Activated naive CD8-positive, alpha-beta T cell treated with anti-CD3 and anti-CD28 coated beads, Interleukin-2, amount 50 U/mL, for 24 hours (primary cell): ENCODE results near the gene HRNR.
"Not testable (repeated sequence)": the region's sequence is repeated elsewhere in the genome, so short reads cannot be mapped to it uniquely, and the experiment has no call there.

Experiments used
- ATAC-seq: fragments of 150-1000 bp; cut with Tn5 transposase; one replicate; pipeline ENCODE4 v1.10.0; 2021
- DNase-seq: peaks from one replicate; pipeline ENCODE4 v3.0.0; 2021
- H3K27ac Mint-ChIP-seq: one replicate; pipeline ENCODE4 v1.8.0; 2021; ENCODE audit warnings: mild to moderate bottlenecking, mixed read lengths
- H3K27me3 Mint-ChIP-seq: one replicate; pipeline ENCODE4 v1.8.0; 2021; ENCODE audit warnings: mixed read lengths
- H3K36me3 Mint-ChIP-seq: one replicate; pipeline ENCODE4 v1.8.0; 2021; ENCODE audit warnings: low read depth, mixed read lengths
- H3K4me1 Mint-ChIP-seq: one replicate; pipeline ENCODE4 v1.8.0; 2021; ENCODE audit warnings: mixed read lengths
- H3K4me3 Mint-ChIP-seq: one replicate; pipeline ENCODE4 v1.8.0; 2021; ENCODE audit warnings: mild to moderate bottlenecking, moderate library complexity, mixed read lengths
- H3K9me3 Mint-ChIP-seq: one replicate; pipeline ENCODE4 v1.8.0; 2021; ENCODE audit warnings: mixed read lengths

Gene HRNR

GRCh38 chr1:152214911-152215310 is 9.1 kb downstream of the HRNR start:
- not testable (repeated sequence) for H3K27me3 Mint-ChIP-seq, H3K4me1 Mint-ChIP-seq, ATAC-seq, H3K4me3 Mint-ChIP-seq, H3K9me3 Mint-ChIP-seq, H3K27ac Mint-ChIP-seq, H3K36me3 Mint-ChIP-seq, DNase-seq

GRCh38 chr1:152198982-152199381 is 25.0 kb downstream of the HRNR start:
- H3K27me3 Mint-ChIP-seq, result peaks cover 9% of the 10 kb centered on the region
- DNase-seq (no peak), ATAC-seq (no peak)
- H3K27ac Mint-ChIP-seq, result no peak overlapping the region
- H3K9me3 Mint-ChIP-seq, result no peaks in the 10 kb centered on the region
- H3K4me3 Mint-ChIP-seq, result no peak overlapping the region
- H3K4me1 Mint-ChIP-seq, result no peaks in the 10 kb centered on the region
- no peaks in the 10 kb centered on the region for H3K36me3 Mint-ChIP-seq

DNA sequence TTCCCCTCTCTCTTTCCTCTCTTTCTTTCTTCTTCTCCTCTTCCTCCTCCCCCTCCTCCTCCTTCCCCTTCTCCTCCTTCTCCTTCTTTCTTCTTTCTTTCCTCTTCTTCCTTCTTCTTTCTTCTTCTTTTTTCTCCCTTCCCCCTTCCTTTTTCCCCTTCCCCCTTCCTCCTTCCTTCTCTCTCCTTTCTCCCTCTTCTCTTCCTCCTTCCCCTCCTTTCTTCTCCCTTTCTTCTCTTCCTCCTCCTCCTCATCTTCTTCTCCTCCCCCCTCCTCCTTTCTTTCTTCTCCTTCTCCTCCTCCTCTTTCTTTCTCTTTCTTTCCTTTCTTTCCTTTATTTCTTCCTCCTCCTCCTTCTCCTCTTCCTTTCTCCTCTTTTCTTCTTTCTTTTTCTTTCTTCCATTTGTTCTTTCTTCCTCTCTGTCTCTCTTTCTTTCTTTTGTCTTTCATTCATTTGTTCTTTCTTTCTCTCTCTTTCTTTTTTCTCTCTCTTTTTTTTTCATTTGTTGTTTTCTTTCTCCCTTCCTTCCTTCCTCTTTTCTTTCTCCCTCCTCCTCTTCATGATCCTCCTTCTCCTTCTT is 26.5 kb downstream of the HRNR start:
- no peak overlapping the region for H3K4me3 Mint-ChIP-seq
- H3K27ac Mint-ChIP-seq, result no peak overlapping the region
- H3K36me3 Mint-ChIP-seq, result no peaks in the 10 kb centered on the region
- no peak for DNase-seq
- H3K27me3 Mint-ChIP-seq, result peaks cover 9% of the 10 kb centered on the region
- no peak for ATAC-seq
- H3K4me1 Mint-ChIP-seq, result no peaks in the 10 kb centered on the region
- H3K9me3 Mint-ChIP-seq, result no peaks in the 10 kb centered on the region

DNA sequence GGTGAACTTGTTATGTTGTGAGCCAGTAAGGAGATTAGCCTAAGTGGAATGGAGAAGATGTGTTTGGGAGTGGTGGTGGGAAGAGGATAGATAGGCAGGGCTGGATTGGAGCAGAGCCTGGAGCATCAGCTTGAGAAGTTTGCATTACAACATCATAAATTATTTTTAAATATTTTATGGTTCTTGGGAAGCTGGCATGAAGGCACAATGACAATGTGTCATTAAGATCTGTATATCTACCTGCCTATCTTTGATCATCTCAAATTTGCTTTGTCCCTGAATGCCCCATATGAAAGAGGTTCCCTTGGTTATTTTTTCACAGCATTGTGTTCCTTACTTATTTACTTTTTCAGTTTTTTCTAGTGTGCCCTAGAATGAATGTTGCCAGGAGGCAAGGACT is 32.3 kb downstream of the HRNR start:
- DNase-seq (no peak), ATAC-seq (no peak)
- Mint-ChIP-seq H3K9me3 (no peaks in the 10 kb centered on the region), H3K4me1 (peaks cover 9% of the 10 kb centered on the region), H3K4me3 (no peak overlapping the region), H3K36me3 (no peaks in the 10 kb centered on the region), H3K27me3 (no peaks in the 10 kb centered on the region), H3K27ac (no peak overlapping the region)

DNA sequence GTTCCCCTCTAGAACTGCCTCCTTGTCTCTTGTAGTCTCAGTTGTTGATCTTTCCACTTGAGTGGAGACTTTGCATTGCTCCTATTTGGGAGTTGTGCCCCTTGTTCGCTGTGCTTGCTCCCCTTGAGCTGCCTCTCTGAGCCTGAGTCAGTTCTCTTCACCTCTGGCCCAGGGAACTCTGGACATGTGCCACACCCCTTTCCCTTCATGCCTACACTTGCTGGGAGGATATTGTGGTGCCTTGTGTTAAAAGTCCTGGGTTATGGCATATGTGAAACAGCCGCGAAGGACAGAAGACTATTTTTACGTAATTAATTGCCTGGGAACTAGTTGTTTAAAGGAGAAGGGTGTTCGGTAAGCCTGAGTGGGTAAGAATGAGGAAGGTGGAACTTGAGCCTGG is 32.7 kb downstream of the HRNR start:
- no peak overlapping the region for H3K4me3 Mint-ChIP-seq
- no peaks in the 10 kb centered on the region for H3K36me3 Mint-ChIP-seq
- peaks cover 9% of the 10 kb centered on the region for H3K4me1 Mint-ChIP-seq
- H3K27me3 Mint-ChIP-seq, result no peaks in the 10 kb centered on the region
- H3K27ac Mint-ChIP-seq, result no peak overlapping the region
- no peaks in the 10 kb centered on the region for H3K9me3 Mint-ChIP-seq
- DNase-seq (no peak), ATAC-seq (no peak)

GRCh38 chr1:152190589-152190988 is 33.4 kb downstream of the HRNR start:
- peaks cover 9% of the 10 kb centered on the region for H3K4me1 Mint-ChIP-seq
- H3K4me3 Mint-ChIP-seq, result no peak overlapping the region
- no peaks in the 10 kb centered on the region for H3K36me3 Mint-ChIP-seq
- H3K27ac Mint-ChIP-seq, result no peak overlapping the region
- DNase-seq, result no peak
- ATAC-seq, result no peak
- no peaks in the 10 kb centered on the region for H3K9me3 Mint-ChIP-seq
- H3K27me3 Mint-ChIP-seq, result no peaks in the 10 kb centered on the region

GRCh38 chr1:152189657-152190442 is 34.1 kb downstream of the HRNR start:
- Mint-ChIP-seq H3K27ac (peak overlapping the region; percentile 43), H3K4me1 (peaks cover 9% of the 10 kb centered on the region), H3K27me3 (peaks cover 2% of the 10 kb centered on the region), H3K9me3 (no peaks in the 10 kb centered on the region), H3K36me3 (no peaks in the 10 kb centered on the region), H3K4me3 (peak overlapping the region; percentile 81)
- ATAC-seq (peak; percentile 63), DNase-seq (peak; percentile 73)

- Mint-ChIP-seq H3K27ac (peak overlapping the region; percentile 43), H3K9me3 (no peaks in the 10 kb centered on the region), H3K36me3 (no peaks in the 10 kb centered on the region), H3K27me3 (peaks cover 3% of the 10 kb centered on the region), H3K4me3 (peak overlapping the region; percentile 81), H3K4me1 (peaks cover 9% of the 10 kb centered on the region)
- peak; percentile 52 for ATAC-seq
- DNase-seq, result peak; percentile 84
Observed at GRCh38 chr1:152188673-152189591, 35.1 kb downstream of the HRNR start.

- Mint-ChIP-seq H3K4me3 (no peak overlapping the region), H3K9me3 (no peaks in the 10 kb centered on the region), H3K4me1 (peaks cover 11% of the 10 kb centered on the region), H3K27ac (no peak overlapping the region), H3K36me3 (no peaks in the 10 kb centered on the region), H3K27me3 (peaks cover 3% of the 10 kb centered on the region)
- ATAC-seq (no peak), DNase-seq (no peak)
Observed at GRCh38 chr1:152186556-152187285, 37.3 kb downstream of the HRNR start.

DNA sequence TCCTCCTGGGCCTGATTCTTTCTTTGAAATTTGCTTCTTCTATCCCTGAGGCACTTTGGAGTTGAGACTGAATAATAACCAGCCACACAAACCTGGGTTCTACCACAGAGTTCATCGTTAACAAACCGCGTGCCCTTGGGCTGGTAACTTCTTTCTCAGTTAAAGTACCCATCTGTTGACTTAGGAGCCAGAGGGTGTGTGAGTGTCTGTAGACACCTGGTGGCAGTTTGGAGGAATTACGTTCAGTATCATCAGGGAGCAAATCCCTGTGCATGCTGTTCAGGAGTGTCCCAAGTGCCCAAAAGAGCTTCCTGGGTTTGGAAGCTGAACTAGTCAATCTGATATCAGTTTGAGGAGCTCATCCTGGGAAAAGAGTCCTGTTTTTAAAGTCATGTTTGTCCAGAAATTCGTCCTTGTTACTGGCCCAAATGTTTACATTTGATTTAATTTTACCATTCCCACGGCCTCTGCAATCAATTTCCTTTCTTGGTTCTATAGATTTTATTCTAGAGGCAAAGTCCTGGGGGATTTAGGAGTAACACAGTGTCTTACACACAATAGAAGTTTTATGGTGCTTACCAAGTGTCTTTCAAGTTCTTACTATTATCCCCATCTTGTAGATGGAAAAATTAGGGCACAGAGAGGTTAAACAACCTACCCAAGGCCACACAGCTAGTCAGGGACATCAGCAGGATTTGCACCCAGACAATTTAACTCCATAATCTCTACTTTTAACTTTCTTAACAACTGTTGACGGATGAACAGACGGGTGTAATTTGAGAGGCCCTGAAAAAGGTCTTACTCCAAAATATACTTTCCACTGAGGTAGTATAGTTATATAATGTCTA is 38.2 kb downstream of the HRNR start:
- Mint-ChIP-seq H3K9me3 (no peaks in the 10 kb centered on the region), H3K27ac (no peak overlapping the region), H3K36me3 (no peaks in the 10 kb centered on the region), H3K27me3 (peaks cover 3% of the 10 kb centered on the region), H3K4me1 (peaks cover 11% of the 10 kb centered on the region), H3K4me3 (no peak overlapping the region)
- DNase-seq (peak; percentile 15), ATAC-seq (peak; percentile 38)

DNA sequence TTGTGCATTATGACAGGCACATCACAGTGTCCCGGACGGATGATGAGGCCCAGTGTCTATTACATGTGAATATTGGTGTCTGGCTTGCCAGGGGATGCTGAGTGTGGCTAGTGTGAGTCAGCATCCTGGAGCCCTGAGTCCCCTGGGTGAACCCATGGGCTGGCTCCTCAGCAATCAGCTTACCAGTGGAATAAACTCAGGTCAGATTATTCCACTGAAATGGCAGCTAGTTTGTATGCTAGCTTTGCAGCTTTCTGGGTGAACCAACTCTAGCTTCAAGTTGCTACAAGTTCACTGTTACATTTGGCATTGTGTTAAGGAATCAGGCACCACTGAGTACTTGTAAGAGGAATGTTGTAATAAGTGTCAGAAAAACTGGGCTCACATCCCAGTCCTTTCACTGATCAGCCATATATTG is 41.0 kb downstream of the HRNR start:
- peaks cover 7% of the 10 kb centered on the region for H3K27me3 Mint-ChIP-seq
- H3K4me3 Mint-ChIP-seq, result no peak overlapping the region
- no peak overlapping the region for H3K27ac Mint-ChIP-seq
- ATAC-seq, result peak; percentile 69
- H3K4me1 Mint-ChIP-seq, result peaks cover 2% of the 10 kb centered on the region
- no peaks in the 10 kb centered on the region for H3K9me3 Mint-ChIP-seq
- H3K36me3 Mint-ChIP-seq, result no peaks in the 10 kb centered on the region
- DNase-seq, result no peak

- H3K4me3 Mint-ChIP-seq, result no peak overlapping the region
- H3K27ac Mint-ChIP-seq, result no peak overlapping the region
- H3K4me1 Mint-ChIP-seq, result peaks cover 2% of the 10 kb centered on the region
- peaks cover 7% of the 10 kb centered on the region for H3K27me3 Mint-ChIP-seq
- DNase-seq (no peak), ATAC-seq (no peak)
- no peaks in the 10 kb centered on the region for H3K9me3 Mint-ChIP-seq
- H3K36me3 Mint-ChIP-seq, result no peaks in the 10 kb centered on the region
Observed at GRCh38 chr1:152182431-152182830, 41.6 kb downstream of the HRNR start.

DNA sequence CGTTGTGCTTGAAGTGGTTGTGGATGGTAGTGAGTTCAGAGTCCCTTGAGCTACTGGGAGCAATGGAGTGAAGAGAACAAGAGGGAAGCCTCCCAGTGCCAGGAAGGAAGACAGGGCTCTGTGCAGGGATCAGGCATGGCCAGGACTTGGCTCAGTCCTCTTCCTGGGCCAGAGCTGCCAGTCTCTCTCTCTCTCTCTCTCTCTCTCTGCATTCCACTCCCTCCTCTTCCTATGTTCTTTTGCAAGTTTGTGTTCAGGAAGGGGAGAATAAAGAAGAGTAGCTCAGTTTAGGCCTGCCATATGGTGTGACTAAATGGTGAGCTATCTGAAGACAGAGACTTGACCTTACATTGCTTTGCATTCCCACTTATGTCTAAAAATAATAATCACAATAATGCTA is 44.4 kb downstream of the HRNR start:
- H3K27ac Mint-ChIP-seq, result no peak overlapping the region
- peaks cover 8% of the 10 kb centered on the region for H3K27me3 Mint-ChIP-seq
- H3K4me1 Mint-ChIP-seq, result peaks cover 2% of the 10 kb centered on the region
- H3K9me3 Mint-ChIP-seq, result peaks cover 3% of the 10 kb centered on the region
- H3K36me3 Mint-ChIP-seq, result no peaks in the 10 kb centered on the region
- no peak for ATAC-seq
- no peak for DNase-seq
- no peak overlapping the region for H3K4me3 Mint-ChIP-seq
